ENCODE data around the gene TXNDC16. TPM values are rescaled to one million over a fixed set of nuclear protein-coding genes. Genes with fewer than 3 reads are reported as not detected.

TXNDC16 gene
- polyA plus RNA-seq, 1 donor (not counting 4 experiments of a cell fraction or from before 2014, with no cell fraction given) = 1.9 TPM

GRCh38 chr14:52522581-52523345, 29.5 kb downstream of the TXNDC16 start:
- no peak overlapping the region for H2AFZ ChIP-seq (ENCODE audit: control insufficient read depth, low read length)
- no peak overlapping the region for H3K9ac ChIP-seq (ENCODE audit: control insufficient read depth, extremely low read depth, insufficient read depth, low read length)
- dilution Hi-C loops (cut with MboI; ENCODE audit: extremely low pct_ligation_motif_present, low sequenced_read_pairs) = no loop called here
- no peaks in the 10 kb centered on the region for H3K4me1 ChIP-seq (ENCODE audit: control insufficient read depth, extremely low read depth, insufficient read depth, low read length)
- H3K27me3 ChIP-seq (ENCODE audit: control insufficient read depth, extremely low read depth, insufficient read depth, low read length) = no peaks in the 10 kb centered on the region
- no peak overlapping the region for H3K4me2 ChIP-seq (ENCODE audit: control insufficient read depth, extremely low read depth, insufficient read depth, low read depth, low read length)
- H3K4me3 ChIP-seq (ENCODE audit: control insufficient read depth in 2 of 3, extremely low read depth in 1 of 3, insufficient read depth in 2 of 3, low read depth in 1 of 3, low read length in 3 of 3) = no peak overlapping the region
- no peak for TF ChIP-seq EZH2 (IDR thresholded peaks at IDR 0.05; ENCODE audit: low read length)
- no peak for TF ChIP-seq CTCF (optimal IDR thresholded peaks at IDR 0.05 in 1 of 3, IDR thresholded peaks at IDR 0.05 in 1 of 3, conservative IDR thresholded peaks at IDR 0.05 in 1 of 3; ENCODE audit: extremely low read depth in 1 of 3, insufficient read depth in 2 of 3, low read length in 3 of 3)
- no peak overlapping the region for H3K27ac ChIP-seq (ENCODE audit: control insufficient read depth, insufficient read depth, low read length)
- FAIRE-seq = no peak
- DNase-seq (ENCODE audit: low read depth, low spot score) = no peak
- H3K9me3 ChIP-seq (ENCODE audit: control insufficient read depth, low read depth, low read length) = no peaks in the 10 kb centered on the region
- H3K36me3 ChIP-seq (ENCODE audit: control insufficient read depth in 2 of 2, extremely low read depth in 1 of 2, insufficient read depth in 2 of 2, low read length in 2 of 2) = no peaks in the 10 kb centered on the region
- H4K20me1 ChIP-seq (ENCODE audit: control insufficient read depth, extremely low read depth, insufficient read depth, low read length) = no peaks in the 10 kb centered on the region
- H3K9me1 ChIP-seq (ENCODE audit: control insufficient read depth, extremely low read depth, insufficient read depth, low read length) = no peaks in the 10 kb centered on the region
- H3K79me2 ChIP-seq (ENCODE audit: control insufficient read depth, insufficient read depth, low read length) = no peaks in the 10 kb centered on the region

- Histone ChIP-seq H3K4me2 (ENCODE audit: control insufficient read depth, extremely low read depth, insufficient read depth, low read depth, low read length) (no peak overlapping the region), H4K20me1 (ENCODE audit: control insufficient read depth, extremely low read depth, insufficient read depth, low read length) (no peaks in the 10 kb centered on the region), H3K79me2 (ENCODE audit: control insufficient read depth, insufficient read depth, low read length) (no peaks in the 10 kb centered on the region), H3K27me3 (ENCODE audit: control insufficient read depth, extremely low read depth, insufficient read depth, low read length) (no peaks in the 10 kb centered on the region), H3K36me3 (ENCODE audit: control insufficient read depth in 2 of 2, extremely low read depth in 1 of 2, insufficient read depth in 2 of 2, low read length in 2 of 2) (no peaks in the 10 kb centered on the region), H3K9me1 (ENCODE audit: control insufficient read depth, extremely low read depth, insufficient read depth, low read length) (no peaks in the 10 kb centered on the region), H3K9ac (ENCODE audit: control insufficient read depth, extremely low read depth, insufficient read depth, low read length) (no peak overlapping the region), H2AFZ (ENCODE audit: control insufficient read depth, low read length) (no peak overlapping the region), H3K27ac (ENCODE audit: control insufficient read depth, insufficient read depth, low read length) (no peak overlapping the region), H3K9me3 (ENCODE audit: control insufficient read depth, low read depth, low read length) (no peaks in the 10 kb centered on the region), H3K4me3 (ENCODE audit: control insufficient read depth in 2 of 3, extremely low read depth in 1 of 3, insufficient read depth in 2 of 3, low read depth in 1 of 3, low read length in 3 of 3) (no peak overlapping the region), H3K4me1 (ENCODE audit: control insufficient read depth, extremely low read depth, insufficient read depth, low read length) (no peaks in the 10 kb centered on the region)
- dilution Hi-C loops (cut with MboI; ENCODE audit: extremely low pct_ligation_motif_present, low sequenced_read_pairs) = no loop called here
- no peak for FAIRE-seq
- TF ChIP-seq EZH2 (IDR thresholded peaks at IDR 0.05; ENCODE audit: low read length) (no peak), CTCF (optimal IDR thresholded peaks at IDR 0.05 in 1 of 3, IDR thresholded peaks at IDR 0.05 in 1 of 3, conservative IDR thresholded peaks at IDR 0.05 in 1 of 3; ENCODE audit: extremely low read depth in 1 of 3, insufficient read depth in 2 of 3, low read length in 3 of 3) (no peak)
- no peak for DNase-seq (ENCODE audit: low read depth, low spot score)
Measured at GRCh38 chr14:52522033-52522432, 30.3 kb downstream of the TXNDC16 start.

Data from keratinocyte (primary cell).